SK-N-SH treated with all-trans-retinoic acid at 6 μM for 48 hours (cell line): ENCODE measurements around the gene PPARA.

Source experiments
- ATAC-seq: fragments of 200-7000 bp; cut with Tn5 transposase; 3 replicates; pipeline ENCODE4 v1.9.1; 2020; ENCODE audit warnings: mild to moderate bottlenecking, moderate library complexity
- BACH2 ChIP-seq: fragments of 250-450 bp; sonication (Bioruptor Pico); IDR thresholded peaks from 2 replicates; pipeline ENCODE4 v1.9.0; 2021; ENCODE audit warnings: mild to moderate bottlenecking, borderline replicate concordance
- CSDC2 ChIP-seq: fragments of 250-450 bp; sonication (Bioruptor Pico); IDR thresholded peaks from 2 replicates; pipeline ENCODE4 v1.5.0; 2020; ENCODE audit warnings: mild to moderate bottlenecking, moderate library complexity
- CSRNP3 ChIP-seq: fragments of 250-450 bp; sonication (Bioruptor Pico); IDR thresholded peaks from 2 replicates; pipeline ENCODE4 v1.5.1; 2021; ENCODE audit warnings: mild to moderate bottlenecking, moderate library complexity
- ESRRG ChIP-seq: fragments of 250-450 bp; sonication (Bioruptor Pico); IDR thresholded peaks from 2 replicates; pipeline ENCODE4 v1.6.1; 2021; ENCODE audit warnings: mild to moderate bottlenecking
- GLIS3 ChIP-seq: fragments of 250-450 bp; sonication (Bioruptor Pico); IDR thresholded peaks from 2 replicates; pipeline ENCODE4 v1.5.0; 2020; ENCODE audit warnings: mild to moderate bottlenecking, moderate library complexity
- ISL1 ChIP-seq: fragments of 250-450 bp; sonication (Bioruptor Pico); IDR thresholded peaks from 2 replicates; pipeline ENCODE4 v2.1.2; 2022; ENCODE audit warnings: mild to moderate bottlenecking, moderate library complexity
- OSR1 ChIP-seq: fragments of 250-450 bp; sonication (Bioruptor Pico); IDR thresholded peaks from 2 replicates; pipeline ENCODE4 v1.8.0; 2022; ENCODE audit warnings: moderate library complexity, mild to moderate bottlenecking, inconsistent platforms
- PATZ1 ChIP-seq: fragments of 250-450 bp; sonication (Bioruptor Pico); IDR thresholded peaks from 2 replicates; pipeline ENCODE4 v1.8.0; 2020; ENCODE audit warnings: mild to moderate bottlenecking, moderate library complexity, borderline replicate concordance
- RARB ChIP-seq: fragments of 250-450 bp; sonication (Bioruptor Pico); IDR thresholded peaks from 2 replicates; pipeline ENCODE4 v1.8.0; 2021; ENCODE audit warnings: mild to moderate bottlenecking, moderate library complexity
- TCF4 ChIP-seq: fragments of 250-450 bp; sonication (Bioruptor Pico); IDR thresholded peaks from 2 replicates; pipeline ENCODE4 v1.8.0; 2021; ENCODE audit warnings: mild to moderate bottlenecking, moderate library complexity, borderline replicate concordance
- TOX ChIP-seq: fragments of 250-450 bp; sonication (Bioruptor Pico); IDR thresholded peaks from 2 replicates; pipeline ENCODE4 v1.8.0; 2021; ENCODE audit warnings: mild to moderate bottlenecking, moderate library complexity, borderline replicate concordance
- TSHZ2 ChIP-seq: fragments of 250-450 bp; sonication (Bioruptor Pico); IDR thresholded peaks from 2 replicates; pipeline ENCODE4 v1.5.0; 2020; ENCODE audit warnings: mild to moderate bottlenecking, moderate library complexity
- ZC3H10 ChIP-seq: fragments of 250-450 bp; sonication (Bioruptor Pico); IDR thresholded peaks from 2 replicates; pipeline ENCODE4 v1.5.1; 2021; ENCODE audit warnings: mild to moderate bottlenecking, moderate library complexity
- ZFP3 ChIP-seq: fragments of 250-450 bp; sonication (Bioruptor Pico); IDR thresholded peaks from 2 replicates; pipeline ENCODE4 v1.5.0; 2020; ENCODE audit warnings: mild to moderate bottlenecking, moderate library complexity
- ZFP30 ChIP-seq: fragments of 450-650 bp; formaldehyde crosslinking; IDR thresholded peaks from 2 replicates; pipeline ENCODE4 v1.5.0; 2022; ENCODE audit warnings: mild to moderate bottlenecking, moderate library complexity
- ZNF70 ChIP-seq: fragments of 450-650 bp; formaldehyde crosslinking; IDR thresholded peaks from 2 replicates; pipeline ENCODE4 v1.5.0; 2020; ENCODE audit warnings: mild to moderate bottlenecking, moderate library complexity
- TF ChIP-seq, protein P1 (sequence below): fragments of 250-450 bp; sonication (Bioruptor Pico); IDR thresholded peaks from 2 replicates; pipeline ENCODE4 v1.8.0; 2021; ENCODE audit warnings: low read depth, mild to moderate bottlenecking, moderate library complexity, borderline replicate concordance
- TF ChIP-seq, protein P2 (sequence below): fragments of 250-450 bp; sonication (Bioruptor Pico); IDR thresholded peaks from 2 replicates; pipeline ENCODE4 v1.5.1; 2020; ENCODE audit warnings: low read depth, mild to moderate bottlenecking, moderate library complexity

PPARA gene

GRCh38 chr22:46267431-46268279 lies 117.3 kb downstream of the PPARA start, which contains the start of gene TTC38:
Gene TTC38 (plus strand): TSS chr22:46268008. CDS start chr22:46268040, 32 bp downstream.
- ATAC-seq, result peak; percentile 98
- TF ChIP-seq, protein P1, sequence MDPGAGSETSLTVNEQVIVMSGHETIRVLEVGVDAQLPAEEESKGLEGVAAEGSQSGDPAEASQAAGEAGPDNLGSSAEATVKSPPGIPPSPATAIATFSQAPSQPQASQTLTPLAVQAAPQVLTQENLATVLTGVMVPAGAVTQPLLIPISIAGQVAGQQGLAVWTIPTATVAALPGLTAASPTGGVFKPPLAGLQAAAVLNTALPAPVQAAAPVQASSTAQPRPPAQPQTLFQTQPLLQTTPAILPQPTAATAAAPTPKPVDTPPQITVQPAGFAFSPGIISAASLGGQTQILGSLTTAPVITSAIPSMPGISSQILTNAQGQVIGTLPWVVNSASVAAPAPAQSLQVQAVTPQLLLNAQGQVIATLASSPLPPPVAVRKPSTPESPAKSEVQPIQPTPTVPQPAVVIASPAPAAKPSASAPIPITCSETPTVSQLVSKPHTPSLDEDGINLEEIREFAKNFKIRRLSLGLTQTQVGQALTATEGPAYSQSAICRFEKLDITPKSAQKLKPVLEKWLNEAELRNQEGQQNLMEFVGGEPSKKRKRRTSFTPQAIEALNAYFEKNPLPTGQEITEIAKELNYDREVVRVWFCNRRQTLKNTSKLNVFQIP (CRISPR knock-in tag), result no peak
- no peak for TF ChIP-seq CSDC2
- TF ChIP-seq TCF4 (CRISPR knock-in tag), result no peak

- TF ChIP-seq, protein P2, sequence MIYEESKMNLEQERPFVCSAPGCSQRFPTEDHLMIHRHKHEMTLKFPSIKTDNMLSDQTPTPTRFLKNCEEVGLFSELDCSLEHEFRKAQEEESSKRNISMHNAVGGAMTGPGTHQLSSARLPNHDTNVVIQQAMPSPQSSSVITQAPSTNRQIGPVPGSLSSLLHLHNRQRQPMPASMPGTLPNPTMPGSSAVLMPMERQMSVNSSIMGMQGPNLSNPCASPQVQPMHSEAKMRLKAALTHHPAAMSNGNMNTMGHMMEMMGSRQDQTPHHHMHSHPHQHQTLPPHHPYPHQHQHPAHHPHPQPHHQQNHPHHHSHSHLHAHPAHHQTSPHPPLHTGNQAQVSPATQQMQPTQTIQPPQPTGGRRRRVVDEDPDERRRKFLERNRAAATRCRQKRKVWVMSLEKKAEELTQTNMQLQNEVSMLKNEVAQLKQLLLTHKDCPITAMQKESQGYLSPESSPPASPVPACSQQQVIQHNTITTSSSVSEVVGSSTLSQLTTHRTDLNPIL (CRISPR knock-in tag), result no peak
- TF ChIP-seq CSRNP3 (no peak), ZFP30 (CRISPR knock-in tag) (no peak), ZNF70 (CRISPR knock-in tag) (no peak), ISL1 (CRISPR knock-in tag) (no peak), OSR1 (CRISPR knock-in tag) (no peak), RARB (CRISPR knock-in tag) (no peak), GLIS3 (CRISPR knock-in tag) (no peak), TOX (CRISPR knock-in tag) (no peak), ESRRG (CRISPR knock-in tag) (no peak), ZFP3 (CRISPR knock-in tag) (no peak), BACH2 (no peak)
Measured at GRCh38 chr22:46269564-46269963, 119.2 kb downstream of the PPARA start.

DNA sequence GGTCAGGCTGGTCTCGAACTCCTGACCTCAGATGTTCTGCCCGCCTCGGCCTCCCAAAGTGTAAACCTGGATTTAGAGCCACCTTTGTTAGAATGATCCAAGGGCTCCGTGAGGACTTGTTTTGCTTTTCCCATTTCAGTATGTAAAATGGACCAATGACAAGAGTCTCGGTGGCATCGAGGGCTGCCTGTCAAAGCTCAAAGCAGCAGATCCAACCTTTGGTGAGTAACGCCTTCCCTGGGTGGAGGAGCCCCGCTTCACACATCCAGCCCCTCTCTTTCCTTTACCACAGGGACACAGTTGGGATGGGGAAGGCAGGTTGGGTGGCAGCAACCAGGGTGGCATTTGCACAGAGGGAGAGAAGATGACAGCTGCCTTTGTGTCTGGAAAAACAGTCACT lies 121.9 kb downstream of the PPARA start:
- no peak for ATAC-seq
- TF ChIP-seq, protein P1 (CRISPR knock-in tag), result no peak

More at GRCh38 chr22:46269564-46269963, 119.2 kb downstream of the PPARA start:
- ATAC-seq, result no peak

GRCh38 chr22:46272762-46273431 lies 122.6 kb downstream of the PPARA start:
- no peak for TF ChIP-seq BACH2
- TF ChIP-seq TOX (CRISPR knock-in tag), result no peak
- TF ChIP-seq PATZ1 (CRISPR knock-in tag), result no peak
- TF ChIP-seq TSHZ2 (CRISPR knock-in tag), result no peak
- no peak for TF ChIP-seq ZC3H10 (CRISPR knock-in tag)
- TF ChIP-seq CSRNP3, result no peak
- TF ChIP-seq, protein P2 (CRISPR knock-in tag), result no peak
- no peak for TF ChIP-seq RARB (CRISPR knock-in tag)
- no peak for ATAC-seq
